HG03565 (cell line): ENCODE results near the gene UCMA.
"Not testable (repeated sequence)": the region's sequence is repeated elsewhere in the genome, so short reads cannot be mapped to it uniquely, and the experiment has no call there.

Source experiments
- ATAC-seq: cut with Tn5 transposase; IDR thresholded peaks from one replicate; pipeline ENCODE4 v1.9.1; 2021; ENCODE audit warnings: mild to moderate bottlenecking, moderate library complexity; ENCODE audit not compliant: unreplicated experiment

Gene UCMA

GRCh38 chr10:13234736-13235135 lies 562 bp upstream of the UCMA start:
- ATAC-seq: not testable (repeated sequence)

DNA sequence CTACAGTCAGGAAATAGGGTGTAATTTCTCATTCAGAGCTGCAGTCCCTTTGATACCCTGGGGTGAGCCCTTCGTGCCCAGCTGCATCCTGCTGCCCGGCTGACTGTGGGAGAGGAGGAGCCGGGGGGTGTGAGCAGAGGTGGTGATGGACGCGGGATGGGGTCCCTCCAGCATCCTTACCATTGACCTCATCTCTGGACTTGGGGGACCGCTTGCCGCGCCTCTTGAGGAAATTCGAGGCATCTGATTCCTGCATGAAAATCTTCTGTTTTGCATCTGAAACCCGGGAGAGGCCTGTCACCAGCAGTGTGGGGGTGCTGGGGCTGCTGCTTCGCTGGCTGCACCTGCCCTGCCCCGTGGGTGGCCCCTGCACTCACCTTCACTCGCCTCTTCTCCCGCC lies 816 bp downstream of the UCMA start:
- ATAC-seq: no peak

DNA sequence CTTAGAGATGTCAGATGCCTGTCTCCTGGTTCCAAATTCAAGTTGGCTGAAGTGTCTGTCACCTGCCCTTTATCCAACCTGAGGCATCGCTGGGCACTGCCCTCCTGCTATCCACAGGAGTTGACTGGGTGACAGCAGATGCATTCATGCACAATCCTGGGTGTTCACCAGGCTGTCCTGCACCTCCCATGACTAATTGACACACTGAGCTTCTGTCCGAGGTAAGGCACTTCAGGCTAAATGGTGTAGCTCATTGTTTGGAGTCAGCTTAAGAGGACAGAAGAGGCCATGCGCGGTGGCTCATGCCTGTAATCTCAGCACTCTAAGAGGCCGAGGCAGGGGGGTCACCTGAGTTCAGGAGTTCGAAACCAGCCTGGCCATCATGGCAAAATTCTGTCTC lies 2.4 kb downstream of the UCMA start:
- no peak for ATAC-seq

GRCh38 chr10:13231190-13231589 lies 3.0 kb downstream of the UCMA start:
- no peak for ATAC-seq

- no peak for ATAC-seq
Observed at GRCh38 chr10:13227031-13227430, 7.1 kb downstream of the UCMA start.

- ATAC-seq: no peak
Observed at GRCh38 chr10:13225601-13226000, 8.6 kb downstream of the UCMA start.

GRCh38 chr10:13224210-13224995 lies 9.8 kb downstream of the UCMA start:
- no peak for ATAC-seq

- ATAC-seq: no peak
Observed at GRCh38 chr10:13223241-13223640, 10.9 kb downstream of the UCMA start.

GRCh38 chr10:13222566-13222965 lies 11.6 kb downstream of the UCMA start:
- no peak for ATAC-seq

- no peak for ATAC-seq
Observed at GRCh38 chr10:13222151-13222550, 12.0 kb downstream of the UCMA start.

GRCh38 chr10:13221572-13221971 lies 12.6 kb downstream of the UCMA start:
- ATAC-seq: no peak

- no peak for ATAC-seq
Observed at GRCh38 chr10:13219685-13220670, 14.2 kb downstream of the UCMA start.

DNA sequence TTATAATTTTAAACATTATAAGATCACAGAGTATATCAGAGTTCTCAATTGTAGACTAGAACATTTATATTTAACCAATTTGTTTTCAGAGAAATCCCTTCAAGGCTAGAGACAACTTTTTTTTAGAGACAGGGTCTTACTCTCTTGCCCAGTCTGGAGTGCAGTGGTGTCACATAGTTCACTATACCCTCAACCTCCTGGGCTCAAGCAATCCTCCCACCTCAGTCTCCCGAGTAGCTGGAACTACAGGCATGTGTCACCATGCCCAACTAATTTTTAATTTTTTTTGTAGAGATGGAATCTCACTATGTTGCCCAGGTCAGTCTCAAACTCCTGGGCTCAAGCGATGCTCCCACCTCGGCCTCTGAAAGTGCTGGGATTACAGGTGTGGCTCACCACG lies 15.3 kb downstream of the UCMA start:
- ATAC-seq: no peak

GRCh38 chr10:13213163-13213562 lies 21.0 kb downstream of the UCMA start:
- ATAC-seq: no peak

GRCh38 chr10:13206546-13207443 lies 27.4 kb downstream of the UCMA start:
- no peak for ATAC-seq

- ATAC-seq: no peak
Observed at GRCh38 chr10:13206091-13206490, 28.1 kb downstream of the UCMA start.

GRCh38 chr10:13201132-13201531 lies 33.0 kb downstream of the UCMA start:
- no peak for ATAC-seq

GRCh38 chr10:13195016-13195415 lies 39.2 kb downstream of the UCMA start:
- ATAC-seq: no peak

- ATAC-seq: no peak
Observed at GRCh38 chr10:13193637-13194036, 40.5 kb downstream of the UCMA start.

- ATAC-seq: no peak
Observed at GRCh38 chr10:13191362-13191761, 42.8 kb downstream of the UCMA start.

DNA sequence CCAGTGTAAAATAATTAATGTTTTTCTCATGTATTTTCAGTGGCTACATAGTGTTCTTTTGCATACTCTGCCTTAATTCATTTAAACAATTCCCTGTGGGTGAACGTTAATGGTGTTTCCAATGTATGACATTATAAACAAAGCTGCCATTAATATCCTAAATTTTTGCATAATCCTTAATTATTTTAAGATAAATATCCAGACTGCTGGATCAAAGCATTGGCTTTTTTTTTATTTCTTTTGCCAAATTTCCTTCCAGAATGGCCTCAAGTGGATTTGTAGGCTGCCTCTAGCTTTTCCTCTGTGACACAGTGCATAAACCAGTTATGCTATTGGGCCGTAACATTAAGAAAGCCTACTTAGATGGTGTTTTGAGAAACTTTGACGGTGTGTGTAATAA lies 43.4 kb downstream of the UCMA start:
- ATAC-seq: no peak
